ENCODE data around the gene CCDC81. TPM values are rescaled to one million over a fixed set of nuclear protein-coding genes. Genes with fewer than 3 reads are reported as not detected.
A peak's percentile ranks its signal among the peaks of the same experiment; 100 is the strongest.
"Not testable (repeated sequence)": the region's sequence is repeated elsewhere in the genome, so short reads cannot be mapped to it uniquely, and the experiment has no call there.

Gene CCDC81
- total and polyA plus RNA-seq, 11 donors: 0.17 to 1.2 (median 0.34) TPM; not detected in 1

GRCh38 chr11:86414032-86414431 lies 39.3 kb downstream of the CCDC81 start:
- Histone ChIP-seq H3K4me1 (no peaks in the 10 kb centered on the region), H3K27ac (no peak overlapping the region), H3K27me3 (no peaks in the 10 kb centered on the region), H3K9me3 (no peaks in the 10 kb centered on the region), H3K4me3 (no peak overlapping the region), H3K36me3 (no peaks in the 10 kb centered on the region)
- no peak for TF ChIP-seq CTCF (IDR thresholded peaks at IDR 0.05)
- no peak for TF ChIP-seq POLR2A (IDR thresholded peaks at IDR 0.05)
- ATAC-seq (no peak), DNase-seq (no peak)
- 97 to 99% (median 98%) methylated on average over 2 of the region's 2 CpGs for WGBS, 4 donors
- intact Hi-C loops (cut with DNase I): no loop called here

GRCh38 chr11:86415026-86415425 lies 40.3 kb downstream of the CCDC81 start:
- no peak for TF ChIP-seq CTCF (IDR thresholded peaks at IDR 0.05)
- no peak for TF ChIP-seq POLR2A (IDR thresholded peaks at IDR 0.05)
- intact Hi-C loops (cut with DNase I): no loop called here
- WGBS, 4 donors: 69 to 81% (median 78%) methylated on average over 4 of the region's 4 CpGs

GRCh38 chr11:86416494-86416893 lies 41.8 kb downstream of the CCDC81 start:
- H3K27ac ChIP-seq: peak overlapping the region in 1 of 12 donors; percentile 18
- no peaks in the 10 kb centered on the region for H3K27me3 ChIP-seq
- ATAC-seq: no peak
- no peaks in the 10 kb centered on the region for H3K9me3 ChIP-seq
- H3K4me3 ChIP-seq: no peak overlapping the region
- no peaks in the 10 kb centered on the region for H3K36me3 ChIP-seq
- H3K4me1 ChIP-seq: no peaks in the 10 kb centered on the region
- DNase-seq: no peak
- TF ChIP-seq POLR2A (IDR thresholded peaks at IDR 0.05): no peak
- no peak for TF ChIP-seq CTCF (IDR thresholded peaks at IDR 0.05)
- WGBS, 4 donors: 79 to 95% (median 90%) methylated on average over 1 of the region's 1 CpG
- intact Hi-C loops (cut with DNase I): no loop called here

More at GRCh38 chr11:86415026-86415425, 40.3 kb downstream of the CCDC81 start:
- no peaks in the 10 kb centered on the region for H3K4me1 ChIP-seq
- ATAC-seq: peak in 1 of 4 donors; percentile 29
- no peaks in the 10 kb centered on the region for H3K9me3 ChIP-seq
- H3K4me3 ChIP-seq: no peak overlapping the region
- no peak for DNase-seq
- no peaks in the 10 kb centered on the region for H3K36me3 ChIP-seq
- H3K27me3 ChIP-seq: no peaks in the 10 kb centered on the region
- H3K27ac ChIP-seq: no peak overlapping the region

GRCh38 chr11:86416951-86417350 lies 42.3 kb downstream of the CCDC81 start:
- H3K27ac ChIP-seq; H3K4me3 ChIP-seq; H3K27me3 ChIP-seq; DNase-seq; H3K36me3 ChIP-seq; intact Hi-C loops (cut with DNase I); H3K9me3 ChIP-seq; ATAC-seq; H3K4me1 ChIP-seq: not testable (repeated sequence)
- WGBS, 4 donors: 93 to 96% (median 95%) methylated on average over 9 of the region's 9 CpGs

- intact Hi-C loops (cut with DNase I): no loop called here
- no peak for DNase-seq
- ATAC-seq: no peak
These were observed 43.4 kb downstream of the CCDC81 start for GRCh38 chr11:86418106-86418505.

More at GRCh38 chr11:86418106-86418505, 43.4 kb downstream of the CCDC81 start:
- Histone ChIP-seq H3K27me3 (no peaks in the 10 kb centered on the region), H3K4me3 (no peak overlapping the region), H3K9me3 (no peaks in the 10 kb centered on the region), H3K36me3 (no peaks in the 10 kb centered on the region), H3K27ac (no peak overlapping the region), H3K4me1 (peaks cover 0 to under 1% (median 0%) of the 10 kb centered on the region in 12 donors)
- WGBS, 4 donors: 88 to 94% (median 91%) methylated on average over 3 of the region's 3 CpGs
- no peak for TF ChIP-seq POLR2A (IDR thresholded peaks at IDR 0.05)
- TF ChIP-seq CTCF (IDR thresholded peaks at IDR 0.05): no peak
